Hepatocyte (in vitro differentiated cells): ENCODE results near the gene DBN1. TPM values are rescaled to one million over a fixed set of nuclear protein-coding genes. Genes with fewer than 3 reads are reported as not detected.

ENCODE experiments used
- DNase-seq: peaks from one replicate; pipeline ENCODE4 v3.0.0-alpha.2; 2016; ENCODE audit warnings: low spot score
- H2AFZ ChIP-seq: fragments of 200-600 bp; sonication (generic); 2 replicates; pipeline ENCODE4 v1.6.0; 2016; ENCODE audit warnings: antibody characterized with exemption, mild to moderate bottlenecking
- H3K27ac ChIP-seq: fragments of 200-600 bp; sonication (generic); 2 replicates; pipeline ENCODE4 v1.5.1; 2016; ENCODE audit warnings: mild to moderate bottlenecking
- H3K27me3 ChIP-seq: fragments of 200-600 bp; sonication (generic); 2 replicates; pipeline ENCODE4 v1.6.1; 2016
- H3K36me3 ChIP-seq: fragments of 200-600 bp; sonication (generic); replicated peaks from 2 replicates; pipeline ENCODE4 v1.5.1; 2016; ENCODE audit warnings: low read depth; ENCODE audit not compliant: insufficient read depth
- H3K4me1 ChIP-seq: fragments of 200-600 bp; sonication (generic); 2 replicates; pipeline ENCODE4 v1.5.1; 2016; ENCODE audit warnings: mild to moderate bottlenecking, moderate library complexity; ENCODE audit not compliant: insufficient read depth
- H3K4me2 ChIP-seq: fragments of 200-600 bp; sonication (generic); 2 replicates; pipeline ENCODE4 v1.6.0; 2016
- H3K4me3 ChIP-seq: fragments of 200-600 bp; sonication (generic); 2 replicates; pipeline ENCODE4 v1.5.1; 2016; ENCODE audit warnings: mild to moderate bottlenecking
- H3K79me2 ChIP-seq: fragments of 200-600 bp; sonication (generic); 2 replicates; pipeline ENCODE4 v1.6.0; 2017; ENCODE audit warnings: mild to moderate bottlenecking
- H3K9me2 ChIP-seq: fragments of 200-600 bp; sonication (generic); replicated peaks from 2 replicates; pipeline ENCODE4 v1.6.0; 2017; ENCODE audit warnings: mild to moderate bottlenecking; ENCODE audit not compliant: insufficient read depth
- H3K9me3 ChIP-seq: fragments of 200-600 bp; sonication (generic); 2 replicates; pipeline ENCODE4 v1.5.1; 2016; ENCODE audit warnings: low read depth, mild to moderate bottlenecking
- H4K20me1 ChIP-seq: fragments of 200-600 bp; sonication (generic); 2 replicates; pipeline ENCODE4 v1.6.0; 2016; ENCODE audit warnings: mild to moderate bottlenecking; ENCODE audit not compliant: insufficient read depth, poor library complexity, severe bottlenecking
- CTCF ChIP-seq: fragments of 200-600 bp; sonication (generic); IDR thresholded peaks from 2 replicates; pipeline ENCODE4 v1.5.1; 2016; ENCODE audit warnings: antibody characterized with exemption, mild to moderate bottlenecking; ENCODE audit not compliant: poor library complexity
- EZH2 ChIP-seq: fragments of 200-600 bp; sonication (generic); IDR thresholded peaks from 2 replicates; pipeline ENCODE4 v1.6.1; 2016; ENCODE audit warnings: antibody characterized with exemption, mild to moderate bottlenecking, borderline replicate concordance
- EZH2phosphoT487 ChIP-seq: fragments of 200-600 bp; sonication (generic); IDR thresholded peaks from one replicate; pipeline ENCODE4 v1.6.1; 2018; ENCODE audit warnings: antibody characterized with exemption, mild to moderate bottlenecking, low read depth, moderate library complexity; ENCODE audit not compliant: unreplicated experiment, severe bottlenecking
- WGBS: methylation state at CpG from one replicate; pipeline ENCODE4 v1.1.6; 2016; ENCODE audit warnings: low lambda C conversion rate; ENCODE audit errors: missing lambda C conversion rate; 5-methylcytosine and 5-hydroxymethylcytosine counted together
- polyA plus RNA-seq: library from polyadenylated mRNA; unstranded; fragments of >200 nt; fragmentation: Nextera tagmentation; extraction: Ambion mirVana; gene quantifications from 2 replicates; pipeline ENCODE4 v1.2.1, GENCODE V29; 2016
- total RNA-seq: library from RNA; depleted of rRNA; stranded (reverse); fragments of >200 nt; gene quantifications from 2 replicates; pipeline ENCODE4 v1.2.3, GENCODE V29; 2014

The DBN1 gene
- total and polyA plus RNA-seq, 2 experiments from 2014 or later: 107 to 122 TPM

GRCh38 chr5:177477701-177478477 is 4.5 kb upstream of the DBN1 start:
- no peak for TF ChIP-seq CTCF
- no peak for TF ChIP-seq EZH2
- TF ChIP-seq EZH2phosphoT487: no peak
- Histone ChIP-seq H3K4me2 (no peak overlapping the region), H3K9me2 (no peaks in the 10 kb centered on the region), H3K9me3 (no peaks in the 10 kb centered on the region), H4K20me1 (no peaks in the 10 kb centered on the region), H3K27me3 (no peaks in the 10 kb centered on the region), H3K4me3 (no peak overlapping the region), H3K4me1 (peaks cover 6% of the 10 kb centered on the region), H3K79me2 (peaks cover under 1% of the 10 kb centered on the region), H3K27ac (no peak overlapping the region), H3K36me3 (no peaks in the 10 kb centered on the region), H2AFZ (no peak overlapping the region)
- WGBS: 88% methylated on average over 13 of the region's 13 CpGs
- DNase-seq: no peak

- DNase-seq: no peak
- WGBS: 88% methylated on average over 17 of the region's 18 CpGs
- no peak overlapping the region for H3K27ac ChIP-seq
- H3K4me1 ChIP-seq: peaks cover 14% of the 10 kb centered on the region
- H3K9me2 ChIP-seq: no peaks in the 10 kb centered on the region
- H3K4me2 ChIP-seq: no peak overlapping the region
- H3K4me3 ChIP-seq: no peak overlapping the region
- H3K36me3 ChIP-seq: no peaks in the 10 kb centered on the region
- H3K79me2 ChIP-seq: peaks cover 13% of the 10 kb centered on the region
- no peak for TF ChIP-seq EZH2phosphoT487
- TF ChIP-seq EZH2: no peak
- TF ChIP-seq CTCF: no peak
- no peak overlapping the region for H2AFZ ChIP-seq
- no peaks in the 10 kb centered on the region for H3K9me3 ChIP-seq
- H3K27me3 ChIP-seq: no peaks in the 10 kb centered on the region
- H4K20me1 ChIP-seq: peaks cover 10% of the 10 kb centered on the region
These were observed 3.2 kb upstream of the DBN1 start for GRCh38 chr5:177476531-177477233.

- no peak overlapping the region for H3K27ac ChIP-seq
- 69% methylated on average over 11 of the region's 11 CpGs for WGBS
- no peak for TF ChIP-seq CTCF
- no peak for TF ChIP-seq EZH2phosphoT487
- no peak for TF ChIP-seq EZH2
These were observed 2.4 kb upstream of the DBN1 start for GRCh38 chr5:177475563-177476427.

More at GRCh38 chr5:177475563-177476427, 2.4 kb upstream of the DBN1 start:
- no peaks in the 10 kb centered on the region for H3K27me3 ChIP-seq
- H3K4me3 ChIP-seq: no peak overlapping the region
- peaks cover 23% of the 10 kb centered on the region for H3K4me1 ChIP-seq
- no peaks in the 10 kb centered on the region for H3K9me3 ChIP-seq
- H3K36me3 ChIP-seq: no peaks in the 10 kb centered on the region
- H3K9me2 ChIP-seq: no peaks in the 10 kb centered on the region
- peaks cover 19% of the 10 kb centered on the region for H4K20me1 ChIP-seq
- no peak overlapping the region for H3K4me2 ChIP-seq
- peaks cover 21% of the 10 kb centered on the region for H3K79me2 ChIP-seq
- no peak overlapping the region for H2AFZ ChIP-seq
- DNase-seq: no peak
